ENCODE data around the gene TAS2R50. TPM values are rescaled to one million over a fixed set of nuclear protein-coding genes. Genes with fewer than 3 reads are reported as not detected.

Gene TAS2R50
- total and polyA plus RNA-seq, 2 experiments from 2014 or later: 3.4 TPM; not detected in 1

GRCh38 chr12:10998204-10998603 is 11.5 kb upstream of the TAS2R50 start, which contains the start of gene TAS2R20:
TSS of gene TAS2R20 (minus strand) at chr12:10998304. CDS start at chr12:10997875, 429 bp downstream.
- no peak for TF ChIP-seq EZH2 (IDR thresholded peaks at IDR 0.05; ENCODE audit: low read depth, unreplicated experiment)
- TF ChIP-seq CTCF (conservative IDR thresholded peaks at IDR 0.05; ENCODE audit: low read depth in 2 of 2): no peak
- no peak for TF ChIP-seq STAT1 (IDR thresholded peaks at IDR 0.05; ENCODE audit: unreplicated experiment)
- no peak for TF ChIP-seq JUNB (IDR thresholded peaks at IDR 0.05; ENCODE audit: unreplicated experiment)
- no peak for TF ChIP-seq EZH2phosphoT487 (IDR thresholded peaks at IDR 0.05; ENCODE audit: unreplicated experiment)
- TF ChIP-seq ZNF331 (CRISPR knock-in tag; IDR thresholded peaks at IDR 0.05; ENCODE audit: low read depth): no peak
- TF ChIP-seq REST (IDR thresholded peaks at IDR 0.05; ENCODE audit: unreplicated experiment): no peak
- no peak for TF ChIP-seq POLR2AphosphoS5 (IDR thresholded peaks at IDR 0.05; ENCODE audit: low read depth)
- TF ChIP-seq CREB1 (CRISPR knock-in tag; IDR thresholded peaks at IDR 0.05; ENCODE audit: low read depth): no peak
- TF ChIP-seq ETS1 (IDR thresholded peaks at IDR 0.05): no peak
- TF ChIP-seq ZNF114 (CRISPR knock-in tag; IDR thresholded peaks at IDR 0.05): no peak
- no peak for TF ChIP-seq ZNF462 (CRISPR knock-in tag; IDR thresholded peaks at IDR 0.05)
- H3K4me2 ChIP-seq: no peak within 1 kb of the TSS
- Mint-ChIP-seq H3K27ac (no peak within 1 kb of the TSS), H3K4me1 (no peaks in the 10 kb centered on the region), H3K4me3 (no peak within 1 kb of the TSS), H3K9me3 (no peaks in the 10 kb centered on the region), H3K27me3 (ENCODE audit: insufficient read depth, low read depth, poor library complexity) (no peaks in the 10 kb centered on the region), H3K36me3 (ENCODE audit: low read depth) (peaks cover 2% of the 10 kb centered on the region; the same call in 2 of the 3 replicates)
- no peak within 1 kb of the TSS for H2AFZ ChIP-seq
- ATAC-seq (no peak), DNase-seq (ENCODE audit: low spot score) (no peak)
- no peaks in the 10 kb centered on the region for H4K20me1 ChIP-seq (replicated peaks; ENCODE audit: insufficient read depth)
- H3K27me3 ChIP-seq (ENCODE audit: insufficient read depth): no peaks in the 10 kb centered on the region
- H3K27ac ChIP-seq (ENCODE audit: low read depth): no peak within 1 kb of the TSS
- H3K4me3 ChIP-seq: no peak within 1 kb of the TSS
- no peaks in the 10 kb centered on the region for H3K4me1 ChIP-seq (ENCODE audit: insufficient read depth)
- no peaks in the 10 kb centered on the region; the same call in 1 of the 2 replicates for H3K36me3 ChIP-seq (ENCODE audit: insufficient read depth)
- H3K79me2 ChIP-seq (replicated peaks; ENCODE audit: insufficient read depth): no peaks in the 10 kb centered on the region
- H3K9me2 ChIP-seq (ENCODE audit: insufficient read depth): no peaks in the 10 kb centered on the region
- H3F3A ChIP-seq (replicated peaks; ENCODE audit: low read depth): no peaks in the 10 kb centered on the region

Data from GM23338 (cell line).